Neuronal stem cell (in vitro differentiated cells): ENCODE results near the gene TMEM196.

Experiments used
- DNase-seq: peaks from one replicate; pipeline ENCODE4 v3.0.0-alpha.2; 2013; ENCODE audit warnings: low spot score
- H2AFZ ChIP-seq: one replicate; pipeline ENCODE4 v1.6.1; 2013; ENCODE audit warnings: mild to moderate bottlenecking, low read length, inconsistent platforms
- H2AK5ac ChIP-seq: 2 replicates; pipeline ENCODE4 v1.6.1; 2013; ENCODE audit warnings: low read depth, mild to moderate bottlenecking, inconsistent platforms, low read length, moderate library complexity, mixed read lengths
- H2BK120ac ChIP-seq: 2 replicates; pipeline ENCODE4 v1.6.1; 2013; ENCODE audit warnings: low read depth, mild to moderate bottlenecking, inconsistent platforms, low read length, moderate library complexity, mixed read lengths
- H2BK12ac ChIP-seq: one replicate; pipeline ENCODE4 v1.6.1; 2013; ENCODE audit warnings: low read length, inconsistent platforms
- H2BK15ac ChIP-seq: 2 replicates; pipeline ENCODE4 v1.6.1; 2013; ENCODE audit warnings: mild to moderate bottlenecking, low read length, inconsistent platforms, mixed read lengths
- H2BK5ac ChIP-seq: one replicate; pipeline ENCODE4 v1.6.1; 2013; ENCODE audit warnings: inconsistent platforms, mild to moderate bottlenecking, low read length, moderate library complexity
- H3K14ac ChIP-seq: one replicate; pipeline ENCODE4 v1.6.1; 2013; ENCODE audit warnings: low read length, inconsistent platforms
- H3K18ac ChIP-seq: 2 replicates; pipeline ENCODE4 v1.6.1; 2013; ENCODE audit warnings: low read length, inconsistent platforms
- H3K23ac ChIP-seq: 2 replicates; pipeline ENCODE4 v1.6.1; 2013; ENCODE audit warnings: low read depth, mild to moderate bottlenecking, mixed read lengths, low read length, inconsistent platforms; ENCODE audit not compliant: poor library complexity
- H3K27ac ChIP-seq: replicated peaks from 3 replicates; pipeline ENCODE4 v1.5.1; 2013; ENCODE audit warnings: low read length, inconsistent platforms
- H3K27me3 ChIP-seq, 3 experiments: 2 replicates each; pipeline ENCODE4 v1.6.1; 2013; ENCODE audit warnings: low read length in 3 of 3, mild to moderate bottlenecking in 2 of 3, inconsistent platforms in 1 of 3, low read depth in 1 of 3, mixed read lengths in 1 of 3, moderate library complexity in 1 of 3; ENCODE audit not compliant: control insufficient read depth in 3 of 3, insufficient read depth in 3 of 3
- H3K36me3 ChIP-seq, 2 donors: replicated peaks in 1 of 2; 2 replicates each; pipeline ENCODE4 v1.6.1; 2013; ENCODE audit warnings: low read length in 2 of 2; ENCODE audit not compliant: control insufficient read depth in 2 of 2, insufficient read depth in 2 of 2
- H3K4ac ChIP-seq: 2 replicates; pipeline ENCODE4 v1.6.1; 2013; ENCODE audit warnings: inconsistent platforms, mild to moderate bottlenecking, low read length, moderate library complexity
- H3K4me1 ChIP-seq, 2 donors: 1 replicate in 1 of 2; 2 replicates in 1 of 2; pipeline ENCODE4 v1.6.1; 2013; ENCODE audit warnings: low read length in 2 of 2, low read depth in 1 of 2; ENCODE audit not compliant: control insufficient read depth in 2 of 2, insufficient read depth in 1 of 2
- H3K4me2 ChIP-seq: one replicate; pipeline ENCODE4 v1.6.1; 2013; ENCODE audit warnings: mild to moderate bottlenecking, low read length, inconsistent platforms; ENCODE audit not compliant: insufficient read depth, poor library complexity, severe bottlenecking
- H3K4me3 ChIP-seq, 2 donors: 2 replicates each; pipeline ENCODE4 v1.5.1; 2013; ENCODE audit warnings: low read length in 2 of 2, mild to moderate bottlenecking in 2 of 2, inconsistent platforms in 1 of 2, moderate library complexity in 1 of 2
- H3K79me1 ChIP-seq: one replicate; pipeline ENCODE4 v1.6.1; 2013; ENCODE audit warnings: low read depth, mild to moderate bottlenecking, inconsistent platforms, low read length, moderate library complexity
- H3K9ac ChIP-seq: one replicate; pipeline ENCODE4 v1.6.1; 2013; ENCODE audit warnings: mild to moderate bottlenecking, low read depth, low read length, inconsistent platforms; ENCODE audit not compliant: poor library complexity
- H3K9me3 ChIP-seq, 2 donors: replicated peaks in 1 of 2; 2 replicates each; pipeline versions ENCODE3 to v1.6.1; 2013; ENCODE audit warnings: low read length in 2 of 2, mild to moderate bottlenecking in 2 of 2, inconsistent platforms in 1 of 2, low read depth in 1 of 2, mixed read lengths in 1 of 2, moderate library complexity in 1 of 2; ENCODE audit not compliant: control insufficient read depth in 2 of 2, insufficient read depth in 1 of 2
- H4K8ac ChIP-seq: one replicate; pipeline ENCODE4 v1.6.1; 2013; ENCODE audit warnings: low read depth, mild to moderate bottlenecking, inconsistent platforms, low read length, moderate library complexity
- H4K91ac ChIP-seq: one replicate; pipeline ENCODE4 v1.6.1; 2013; ENCODE audit warnings: low read length, low read depth, mild to moderate bottlenecking, inconsistent platforms; ENCODE audit not compliant: poor library complexity
- WGBS, 2 donors: extraction: QIAGEN DNeasy Blood & Tissue Kit; methylation state at CpG; one replicate each; pipeline ENCODE4 v1.1.7; 2013; ENCODE audit warnings: missing lambda C conversion rate in 2 of 2, mixed read lengths in 1 of 2; ENCODE audit not compliant: insufficient read length in 2 of 2, insufficient replicate concordance in 1 of 2; ENCODE audit errors: extremely low coverage in 2 of 2; 5-methylcytosine and 5-hydroxymethylcytosine counted together

Gene TMEM196

GRCh38 chr7:19811386-19811785, 38.0 kb upstream of the TMEM196 start:
- H3K23ac ChIP-seq: no peak overlapping the region
- H4K8ac ChIP-seq: no peak overlapping the region
- no peak overlapping the region for H2AK5ac ChIP-seq
- no peaks in the 10 kb centered on the region for H3K36me3 ChIP-seq
- no peak overlapping the region for H2BK15ac ChIP-seq
- no peaks in the 10 kb centered on the region for H3K27me3 ChIP-seq
- no peak for DNase-seq
- no CpG with 5 or more reads among the region's 1 CpG for WGBS, 2 donors
- no peaks in the 10 kb centered on the region for H3K9me3 ChIP-seq
- H3K18ac ChIP-seq: no peak overlapping the region
- H3K9ac ChIP-seq: no peak overlapping the region
- H2BK120ac ChIP-seq: no peak overlapping the region
- no peak overlapping the region for H2BK5ac ChIP-seq
- H4K91ac ChIP-seq: no peak overlapping the region
- H3K4me3 ChIP-seq: no peak overlapping the region
- no peak overlapping the region for H3K14ac ChIP-seq
- H3K4ac ChIP-seq: no peak overlapping the region
- no peaks in the 10 kb centered on the region for H3K79me1 ChIP-seq
- H3K4me1 ChIP-seq: peaks cover 0 to 2% of the 10 kb centered on the region in 2 donors
- H2AFZ ChIP-seq: no peak overlapping the region
- H2BK12ac ChIP-seq: no peak overlapping the region
- H3K4me2 ChIP-seq: no peak overlapping the region
- H3K27ac ChIP-seq: no peak overlapping the region

DNA sequence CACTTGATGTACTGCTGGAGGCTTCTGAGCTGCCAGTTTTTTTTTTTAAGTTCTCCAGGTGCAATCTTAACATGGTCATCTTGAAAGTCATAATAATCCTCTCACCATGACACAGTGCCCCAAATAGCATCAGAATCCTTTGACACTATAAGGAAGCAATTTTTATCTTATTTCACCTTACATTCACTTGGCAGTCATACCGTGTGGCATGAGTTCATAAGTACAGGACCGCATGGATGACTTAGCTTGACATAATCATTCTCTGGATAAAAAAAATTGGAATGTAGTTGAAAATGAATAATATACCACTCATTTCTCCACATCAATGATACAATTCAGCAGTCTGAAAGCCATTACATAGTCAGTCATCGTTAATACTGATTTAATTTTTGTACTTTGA, 25.6 kb upstream of the TMEM196 start:
- H2AFZ ChIP-seq: no peak overlapping the region
- no peaks in the 10 kb centered on the region for H3K27me3 ChIP-seq
- no CpG with 5 or more reads among the region's 3 CpGs for WGBS, 2 donors
- no peaks in the 10 kb centered on the region for H3K36me3 ChIP-seq
- no peak overlapping the region for H3K4me2 ChIP-seq
- no peak overlapping the region for H2BK12ac ChIP-seq
- H3K27ac ChIP-seq: no peak overlapping the region
- no peak overlapping the region for H2AK5ac ChIP-seq
- H2BK5ac ChIP-seq: no peak overlapping the region
- no peak overlapping the region for H3K4me3 ChIP-seq
- no peaks in the 10 kb centered on the region for H3K9me3 ChIP-seq
- no peak overlapping the region for H3K4ac ChIP-seq
- no peak overlapping the region for H4K91ac ChIP-seq
- H3K18ac ChIP-seq: no peak overlapping the region
- H2BK120ac ChIP-seq: no peak overlapping the region
- H3K4me1 ChIP-seq: no peaks in the 10 kb centered on the region
- H3K14ac ChIP-seq: no peak overlapping the region
- H3K79me1 ChIP-seq: no peaks in the 10 kb centered on the region
- H2BK15ac ChIP-seq: no peak overlapping the region
- no peak for DNase-seq
- H3K23ac ChIP-seq: no peak overlapping the region
- no peak overlapping the region for H3K9ac ChIP-seq
- H4K8ac ChIP-seq: no peak overlapping the region

DNA sequence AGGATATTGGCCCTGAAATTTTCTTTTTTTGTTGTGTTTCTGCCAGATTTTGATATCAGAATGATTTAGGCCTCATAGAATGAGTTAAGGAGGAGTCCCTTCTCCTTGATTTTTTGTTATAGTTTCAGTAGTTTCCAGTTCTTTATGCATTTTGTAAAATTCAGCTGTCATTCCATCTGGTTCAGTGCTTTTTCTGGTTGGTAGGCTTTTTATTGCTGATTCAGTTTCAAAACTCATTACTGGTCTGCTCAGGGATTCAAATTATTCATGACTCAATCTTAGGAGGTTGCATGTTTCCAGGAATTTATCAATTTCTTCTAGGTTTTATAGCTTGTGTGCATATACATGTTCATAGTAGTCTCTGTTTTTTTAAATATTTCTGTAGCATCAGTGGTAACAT, 10.1 kb upstream of the TMEM196 start:
- no peak for DNase-seq
- H2AK5ac ChIP-seq: no peak overlapping the region
- no peak overlapping the region for H4K91ac ChIP-seq
- H3K36me3 ChIP-seq: no peaks in the 10 kb centered on the region
- no peak overlapping the region for H3K23ac ChIP-seq
- H3K18ac ChIP-seq: no peak overlapping the region
- H3K4me1 ChIP-seq: no peaks in the 10 kb centered on the region
- H2BK15ac ChIP-seq: no peak overlapping the region
- H2AFZ ChIP-seq: no peak overlapping the region
- no peak overlapping the region for H2BK120ac ChIP-seq
- H4K8ac ChIP-seq: no peak overlapping the region
- H3K4ac ChIP-seq: no peak overlapping the region
- H3K27me3 ChIP-seq: no peaks in the 10 kb centered on the region
- H2BK5ac ChIP-seq: no peak overlapping the region
- H3K4me2 ChIP-seq: no peak overlapping the region
- H3K79me1 ChIP-seq: no peaks in the 10 kb centered on the region
- no peak overlapping the region for H3K27ac ChIP-seq
- H3K9ac ChIP-seq: no peak overlapping the region
- no peak overlapping the region for H3K4me3 ChIP-seq
- H3K14ac ChIP-seq: no peak overlapping the region
- no peak overlapping the region for H2BK12ac ChIP-seq
- H3K9me3 ChIP-seq: no peaks in the 10 kb centered on the region

- Histone ChIP-seq H3K23ac (no peak overlapping the region), H3K18ac (no peak overlapping the region), H3K4me2 (no peak overlapping the region), H4K91ac (no peak overlapping the region), H2BK120ac (no peak overlapping the region), H3K9me3 (no peaks in the 10 kb centered on the region), H3K9ac (no peak overlapping the region), H3K4me3 (no peak overlapping the region), H3K36me3 (no peaks in the 10 kb centered on the region), H3K4me1 (peaks cover 0 to 2% of the 10 kb centered on the region in 2 donors), H3K14ac (no peak overlapping the region), H2AFZ (no peak overlapping the region), H3K79me1 (no peaks in the 10 kb centered on the region), H2BK12ac (no peak overlapping the region), H2BK15ac (no peak overlapping the region), H3K4ac (no peak overlapping the region), H3K27ac (no peak overlapping the region), H2AK5ac (no peak overlapping the region), H2BK5ac (no peak overlapping the region), H4K8ac (no peak overlapping the region), H3K27me3 (peaks cover 0 to 23% (median 3%) of the 10 kb centered on the region in 3 experiments)
- WGBS, 2 donors: no CpG with 5 or more reads among the region's 4 CpGs
- no peak for DNase-seq
Observed at GRCh38 chr7:19776981-19777380, 3.6 kb upstream of the TMEM196 start.
